ENCODE results near the gene COX6B1. TPM values are rescaled to one million over a fixed set of nuclear protein-coding genes. Genes with fewer than 3 reads are reported as not detected.

Gene COX6B1
- total and polyA plus RNA-seq, 2 of the 8 experiments (the other 6 are each of a cell fraction or from before 2014, with no cell fraction given), result 437 to 1,052 TPM

- TF ChIP-seq GABPA (IDR thresholded peaks at IDR 0.05; ENCODE audit: borderline replicate concordance, insufficient read depth, low read length) (no peak), SP2 (IDR thresholded peaks at IDR 0.05; ENCODE audit: low read length) (no peak)
Observed at GRCh38 chr19:35628264-35628564, 19.9 kb upstream of the COX6B1 start (continued).
